Mesodermal cell (in vitro differentiated cells): ENCODE results near the gene MED9.

Source experiments
- H3K27ac ChIP-seq: 2 replicates; pipeline ENCODE4 v1.7.0; 2013; ENCODE audit warnings: mild to moderate bottlenecking, low read depth, low read length, moderate library complexity; ENCODE audit not compliant: severe bottlenecking
- H3K36me3 ChIP-seq: 2 replicates; pipeline ENCODE4 v1.7.1; 2013; ENCODE audit warnings: mild to moderate bottlenecking, low read length, moderate library complexity; ENCODE audit not compliant: control insufficient read depth, insufficient read depth
- H3K4me1 ChIP-seq: one replicate; pipeline ENCODE4 v1.7.1; 2013; ENCODE audit warnings: mild to moderate bottlenecking, low read length; ENCODE audit not compliant: insufficient read depth, control insufficient read depth, poor library complexity, severe bottlenecking
- H3K4me3 ChIP-seq: 2 replicates; pipeline ENCODE4 v1.7.0; 2013; ENCODE audit warnings: low read length, control low read depth, mild to moderate bottlenecking; ENCODE audit not compliant: insufficient read depth, poor library complexity, severe bottlenecking; ENCODE audit errors: extremely low read depth
- H3K9me3 ChIP-seq: 2 replicates; pipeline ENCODE4 v1.7.1; 2013; ENCODE audit warnings: mild to moderate bottlenecking, low read length, moderate library complexity; ENCODE audit not compliant: control insufficient read depth
- WGBS, 2 experiments: methylation state at CpG; one replicate each; pipeline ENCODE4 v1.1.5; 2013; ENCODE audit warnings: missing lambda C conversion rate in 2 of 2; ENCODE audit not compliant: insufficient coverage in 2 of 2; 5-methylcytosine and 5-hydroxymethylcytosine counted together

Gene MED9

GRCh38 chr17:17504341-17505140 is 27.7 kb downstream of the MED9 start:
- no peaks in the 10 kb centered on the region for H3K9me3 ChIP-seq
- H3K4me3 ChIP-seq: no peak overlapping the region
- H3K27ac ChIP-seq: no peak overlapping the region
- H3K36me3 ChIP-seq: no peaks in the 10 kb centered on the region
- H3K4me1 ChIP-seq: no peaks in the 10 kb centered on the region
- 84 to 85% methylated on average over 16 to 19 of the region's 20 CpGs for WGBS, 2 experiments

GRCh38 chr17:17505151-17505550 is 28.4 kb downstream of the MED9 start:
- Histone ChIP-seq H3K9me3 (no peaks in the 10 kb centered on the region), H3K27ac (no peak overlapping the region), H3K4me3 (no peak overlapping the region), H3K4me1 (peaks cover under 1% of the 10 kb centered on the region), H3K36me3 (no peaks in the 10 kb centered on the region)
- 80 to 91% methylated on average over 1 to 3 of the region's 5 CpGs for whole genome bisulfite sequencing, 2 experiments

GRCh38 chr17:17505610-17506171 is 28.9 kb downstream of the MED9 start:
- H3K9me3 ChIP-seq: no peaks in the 10 kb centered on the region
- no peaks in the 10 kb centered on the region for H3K36me3 ChIP-seq
- 90 to 91% methylated on average over 11 to 21 of the region's 22 CpGs for WGBS, 2 experiments
- no peak overlapping the region for H3K27ac ChIP-seq
- no peak overlapping the region for H3K4me3 ChIP-seq
- peaks cover 4% of the 10 kb centered on the region for H3K4me1 ChIP-seq

- H3K36me3 ChIP-seq: no peaks in the 10 kb centered on the region
- H3K4me1 ChIP-seq: peaks cover 4% of the 10 kb centered on the region
- H3K9me3 ChIP-seq: no peaks in the 10 kb centered on the region
- H3K4me3 ChIP-seq: no peak overlapping the region
- no peak overlapping the region for H3K27ac ChIP-seq
- WGBS, 2 experiments: 89 to 92% methylated on average over 19 to 22 of the region's 22 CpGs
Observed at GRCh38 chr17:17506181-17506741, 29.5 kb downstream of the MED9 start.

- H3K27ac ChIP-seq: no peak overlapping the region
- H3K4me3 ChIP-seq: no peak overlapping the region
- no peaks in the 10 kb centered on the region for H3K9me3 ChIP-seq
- 95 to 99% methylated on average over 6 to 15 of the region's 17 CpGs for WGBS, 2 experiments
- no peaks in the 10 kb centered on the region for H3K36me3 ChIP-seq
- peaks cover 4% of the 10 kb centered on the region for H3K4me1 ChIP-seq
Observed at GRCh38 chr17:17506893-17507464, 30.2 kb downstream of the MED9 start.

- no peaks in the 10 kb centered on the region for H3K9me3 ChIP-seq
- no peak overlapping the region for H3K27ac ChIP-seq
- H3K4me1 ChIP-seq: peaks cover 4% of the 10 kb centered on the region
- no peak overlapping the region for H3K4me3 ChIP-seq
- H3K36me3 ChIP-seq: no peaks in the 10 kb centered on the region
- 81 to 84% methylated on average over 13 to 16 of the region's 16 CpGs for WGBS, 2 experiments
Observed at GRCh38 chr17:17507465-17508011, 30.7 kb downstream of the MED9 start.

- Histone ChIP-seq H3K36me3 (no peaks in the 10 kb centered on the region), H3K9me3 (no peaks in the 10 kb centered on the region), H3K27ac (no peak overlapping the region), H3K4me1 (peaks cover 4% of the 10 kb centered on the region), H3K4me3 (no peak overlapping the region)
- WGBS, 2 experiments: 95 to 98% methylated on average over 10 of the region's 11 CpGs
Observed at GRCh38 chr17:17508019-17508535, 31.3 kb downstream of the MED9 start.

- Histone ChIP-seq H3K4me1 (peaks cover 4% of the 10 kb centered on the region), H3K4me3 (no peak overlapping the region), H3K27ac (no peak overlapping the region), H3K36me3 (no peaks in the 10 kb centered on the region), H3K9me3 (no peaks in the 10 kb centered on the region)
- 93 to 95% methylated on average over 22 to 29 of the region's 33 CpGs for WGBS, 2 experiments
Observed at GRCh38 chr17:17508646-17509591, 32.1 kb downstream of the MED9 start.

- Histone ChIP-seq H3K4me3 (no peak overlapping the region), H3K36me3 (no peaks in the 10 kb centered on the region), H3K9me3 (no peaks in the 10 kb centered on the region), H3K27ac (no peak overlapping the region), H3K4me1 (peaks cover 11% of the 10 kb centered on the region)
- WGBS, 2 experiments: 96% methylated on average over 18 to 21 of the region's 21 CpGs
Observed at GRCh38 chr17:17509601-17510425, 33.0 kb downstream of the MED9 start.
